ENCODE results near the gene OPA3.

DNA sequence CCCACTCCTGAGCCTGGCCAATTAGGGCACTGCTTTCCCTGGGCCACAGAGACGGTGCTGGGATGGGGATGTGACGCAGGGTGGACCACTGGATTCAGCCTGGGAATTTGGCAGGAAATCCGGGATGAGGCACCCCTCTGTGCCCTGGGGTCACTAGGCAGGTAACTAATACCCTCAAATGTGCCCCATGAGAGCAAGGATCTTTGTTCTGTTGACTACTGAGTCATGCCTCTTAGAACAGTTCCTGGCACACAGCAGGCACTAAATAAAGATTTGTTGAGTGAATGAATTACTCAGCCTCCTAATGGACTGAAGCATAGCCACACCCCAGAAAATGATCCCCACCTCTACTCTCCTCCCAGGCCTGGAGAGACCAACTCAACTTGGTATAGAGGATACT is 15.9 kb downstream of the OPA3 start:
- TF ChIP-seq, protein P1, sequence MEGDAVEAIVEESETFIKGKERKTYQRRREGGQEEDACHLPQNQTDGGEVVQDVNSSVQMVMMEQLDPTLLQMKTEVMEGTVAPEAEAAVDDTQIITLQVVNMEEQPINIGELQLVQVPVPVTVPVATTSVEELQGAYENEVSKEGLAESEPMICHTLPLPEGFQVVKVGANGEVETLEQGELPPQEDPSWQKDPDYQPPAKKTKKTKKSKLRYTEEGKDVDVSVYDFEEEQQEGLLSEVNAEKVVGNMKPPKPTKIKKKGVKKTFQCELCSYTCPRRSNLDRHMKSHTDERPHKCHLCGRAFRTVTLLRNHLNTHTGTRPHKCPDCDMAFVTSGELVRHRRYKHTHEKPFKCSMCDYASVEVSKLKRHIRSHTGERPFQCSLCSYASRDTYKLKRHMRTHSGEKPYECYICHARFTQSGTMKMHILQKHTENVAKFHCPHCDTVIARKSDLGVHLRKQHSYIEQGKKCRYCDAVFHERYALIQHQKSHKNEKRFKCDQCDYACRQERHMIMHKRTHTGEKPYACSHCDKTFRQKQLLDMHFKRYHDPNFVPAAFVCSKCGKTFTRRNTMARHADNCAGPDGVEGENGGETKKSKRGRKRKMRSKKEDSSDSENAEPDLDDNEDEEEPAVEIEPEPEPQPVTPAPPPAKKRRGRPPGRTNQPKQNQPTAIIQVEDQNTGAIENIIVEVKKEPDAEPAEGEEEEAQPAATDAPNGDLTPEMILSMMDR (IDR thresholded peaks at IDR 0.05; ENCODE audit: poor library complexity, severe bottlenecking): no peak
- TF ChIP-seq SMC3 (conservative IDR thresholded peaks at IDR 0.05; ENCODE audit: poor library complexity): no peak
- TF ChIP-seq POLR2AphosphoS5 (IDR thresholded peaks at IDR 0.05): no peak

Measured in neural cell (in vitro differentiated cells).